ENCODE measurements around the gene CLCN1.
A peak's percentile ranks its signal among the peaks of the same experiment; 100 is the strongest.

CLCN1 gene

GRCh38 chr7:143341842-143342241 lies 25.9 kb downstream of the CLCN1 start:
- no peak for DNase-seq

- no peak for DNase-seq
These were observed 27.7 kb downstream of the CLCN1 start for GRCh38 chr7:143343596-143343995.

GRCh38 chr7:143345428-143345900 lies 29.6 kb downstream of the CLCN1 start:
- DNase-seq: peak; percentile 49

GRCh38 chr7:143346018-143346417 lies 30.1 kb downstream of the CLCN1 start:
- DNase-seq: no peak

GRCh38 chr7:143347950-143348349 lies 32.0 kb downstream of the CLCN1 start:
- no peak for DNase-seq

- DNase-seq: no peak
These were observed 35.1 kb downstream of the CLCN1 start for GRCh38 chr7:143351060-143351459.

GRCh38 chr7:143351574-143351973 lies 35.7 kb downstream of the CLCN1 start:
- no peak for DNase-seq

- DNase-seq: no peak
These were observed 36.7 kb downstream of the CLCN1 start for GRCh38 chr7:143352531-143353002.

- DNase-seq: no peak
These were observed 38.5 kb downstream of the CLCN1 start for GRCh38 chr7:143354376-143354775.

- DNase-seq: no peak
These were observed 39.1 kb downstream of the CLCN1 start for GRCh38 chr7:143354965-143355364.

- no peak for DNase-seq
These were observed 39.8 kb downstream of the CLCN1 start for GRCh38 chr7:143355450-143356385.

- DNase-seq: no peak
These were observed 40.6 kb downstream of the CLCN1 start for GRCh38 chr7:143356414-143357050.

GRCh38 chr7:143358626-143359025 lies 42.7 kb downstream of the CLCN1 start:
- DNase-seq: no peak

GRCh38 chr7:143359771-143360353 lies 44.0 kb downstream of the CLCN1 start:
- DNase-seq: no peak

GRCh38 chr7:143360788-143361551 lies 45.1 kb downstream of the CLCN1 start:
- no peak for DNase-seq

GRCh38 chr7:143361552-143362130 lies 45.7 kb downstream of the CLCN1 start:
- DNase-seq: no peak

- no peak for DNase-seq
These were observed 46.5 kb downstream of the CLCN1 start, which contains the start of gene FAM131B for GRCh38 chr7:143362131-143363015. FAM131B (minus strand) TSS chr7:143362713; CDS start chr7:143362603, 110 bp downstream.

GRCh38 chr7:143363016-143363937 lies 47.4 kb downstream of the CLCN1 start:
- no peak for DNase-seq

- DNase-seq: no peak
These were observed 52.1 kb downstream of the CLCN1 start for GRCh38 chr7:143367972-143368371.

- DNase-seq: no peak
These were observed 52.5 kb downstream of the CLCN1 start for GRCh38 chr7:143368387-143368786.
